ENCODE results near the gene SCLY. TPM values are rescaled to one million over a fixed set of nuclear protein-coding genes. Genes with fewer than 3 reads are reported as not detected.

Gene SCLY
- total and polyA plus RNA-seq, 2 of the 8 experiments (the other 6 are each of a cell fraction or from before 2014, with no cell fraction given): 79.0 to 79.5 TPM

DNA sequence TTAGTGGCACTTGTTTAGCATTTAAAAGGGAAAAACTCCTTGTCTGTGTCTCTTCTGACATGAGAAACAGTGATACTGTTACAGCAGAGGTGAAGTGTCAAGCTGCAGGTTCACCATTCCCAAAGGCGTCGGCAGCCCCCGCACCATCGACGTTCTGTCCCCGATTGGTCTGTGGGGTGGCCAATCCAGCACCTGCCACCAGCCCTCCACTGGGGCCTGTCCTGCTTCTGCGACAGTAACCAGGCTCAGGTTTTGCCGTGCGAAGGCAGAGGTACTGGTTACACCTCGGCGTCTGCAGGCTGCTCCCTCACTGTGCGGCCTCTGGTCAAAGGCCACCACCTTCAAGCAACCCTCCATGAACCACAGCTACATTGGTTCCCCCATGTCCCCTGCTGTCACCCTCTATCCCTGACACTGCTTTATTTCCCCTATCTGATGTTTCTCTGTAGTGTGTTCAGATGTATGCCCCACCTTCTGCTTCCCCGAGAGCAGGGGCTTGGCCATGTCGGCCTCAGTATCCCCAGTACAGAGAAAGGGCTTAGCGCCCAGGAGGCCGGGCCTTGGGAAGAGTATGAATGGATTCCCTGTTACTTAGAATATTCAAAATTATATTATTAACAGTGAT is 30.7 kb downstream of the SCLY start:
- ChIA-PET CTCF (ENCODE audit: partially characterized antibody) (interaction anchor here (0.6 to 1.0 kb wide), 2 partner anchors 68 to 136 kb away, joined by 3 to 4 read pairs; partner anchors contain the start of gene ERFE), POLR2A (ENCODE audit: partially characterized antibody) (interaction anchor here (1.2 to 4.3 kb wide), 6 partner anchors 8 to 30 kb away, joined by 3 to 17 read pairs (median 5); partner anchors contain the start of gene ESPNL)
- H2BK5ac ChIP-seq (ENCODE audit: low read depth, low read length): no peak overlapping the region
- H2BK12ac ChIP-seq (ENCODE audit: low read depth, low read length): no peak overlapping the region
- WGBS, 2 experiments (ENCODE audit: extremely low coverage in 1 of 2, insufficient coverage in 1 of 2, insufficient read length in 1 of 2, insufficient replicate concordance in 2 of 2, low coverage in 1 of 2, low lambda C conversion rate in 2 of 2, missing lambda C conversion rate in 1 of 2): 91% methylated on average over 16 of the region's 16 CpGs; no CpG with 5 or more reads in 1 of the 2 experiments
- no peak overlapping the region for H3K23ac ChIP-seq (ENCODE audit: insufficient read length)
- no peak overlapping the region for H3K14ac ChIP-seq (ENCODE audit: insufficient read length)
- H3K27ac ChIP-seq (ENCODE audit: low read depth, low read length): no peak overlapping the region
- no peak overlapping the region for H2BK15ac ChIP-seq (ENCODE audit: low read length)
- H3K4me1 ChIP-seq (replicated peaks in 1 of 4; ENCODE audit: control insufficient read depth in 3 of 4, insufficient read depth in 4 of 4, low read length in 3 of 4): peaks cover 0 to 5% (median 2%) of the 10 kb centered on the region in 4 experiments; a peak in 5 of 7 replicates
- H4K91ac ChIP-seq (replicated peaks; ENCODE audit: insufficient read length, low read length): no peak overlapping the region
- FAIRE-seq (no peak), DNase-seq (ENCODE audit: low read depth in 1 of 2, low spot score in 2 of 2) (peak in 1 of 2 experiments; percentile 41)
- 0 out of 2 replicates have a peak, but pooled peaks cover 2% of the 10 kb centered on the region for H3K79me1 ChIP-seq (ENCODE audit: low read depth, low read length)
- no peak overlapping the region for H3K4me2 ChIP-seq (ENCODE audit: insufficient read depth in 1 of 2, low read depth in 2 of 2, low read length in 2 of 2)
- H3K56ac ChIP-seq (replicated peaks; ENCODE audit: insufficient read length, low read depth, low read length): no peak overlapping the region
- no peaks in the 10 kb centered on the region for H3K9me3 ChIP-seq (ENCODE audit: insufficient read depth in 2 of 2, low read depth in 1 of 2, low read length in 1 of 2)
- H4K20me1 ChIP-seq (replicated peaks in 1 of 2; ENCODE audit: control insufficient read depth in 1 of 2, insufficient read depth in 2 of 2, low read length in 2 of 2): peaks cover 3 to 6% of the 10 kb centered on the region in 2 experiments
- peaks cover 0 to 34% (median 11%) of the 10 kb centered on the region in 4 experiments; a peak in 6 of 8 replicates for H3K36me3 ChIP-seq (ENCODE audit: control insufficient read depth in 2 of 4, insufficient read depth in 4 of 4, low read length in 3 of 4)
- H3K4ac ChIP-seq (replicated peaks; ENCODE audit: insufficient read length, low read depth, low read length): no peak overlapping the region
- H2BK120ac ChIP-seq (replicated peaks; ENCODE audit: low read depth, low read length): no peak overlapping the region
- H3K79me2 ChIP-seq (ENCODE audit: control insufficient read depth in 1 of 2, insufficient read depth in 2 of 2, low read length in 2 of 2): no peaks in the 10 kb centered on the region
- no peaks in the 10 kb centered on the region for H3K27me3 ChIP-seq (replicated peaks in 1 of 4; ENCODE audit: control insufficient read depth in 3 of 4, extremely low read depth in 1 of 4, insufficient read depth in 3 of 4, low read length in 3 of 4)
- no peak overlapping the region for H3K4me3 ChIP-seq (ENCODE audit: extremely low read depth in 1 of 4, insufficient read depth in 2 of 4, low read depth in 3 of 4, low read length in 4 of 4)
- no peak overlapping the region for H4K5ac ChIP-seq (ENCODE audit: insufficient read length, low read depth, low read length)
- no peak overlapping the region for H2AK5ac ChIP-seq (ENCODE audit: low read depth, low read length)
- no peak overlapping the region for H3K9ac ChIP-seq (replicated peaks in 1 of 4; ENCODE audit: extremely low read depth in 1 of 4, low read depth in 3 of 4, low read length in 3 of 4)
- no peak overlapping the region for H3K18ac ChIP-seq (ENCODE audit: extremely low read depth, low read length)
- H4K8ac ChIP-seq (ENCODE audit: extremely low read depth, insufficient read depth, low read length): no peak overlapping the region
- H3K23me2 ChIP-seq (ENCODE audit: low read depth, low read length): no peaks in the 10 kb centered on the region
- no peak overlapping the region for H2AFZ ChIP-seq (ENCODE audit: low read length)
- no peak overlapping the region for H2BK20ac ChIP-seq (ENCODE audit: low read length)
- TF ChIP-seq JUND (IDR thresholded peaks at IDR 0.05; ENCODE audit: low read length) (no peak), CHD2 (IDR thresholded peaks at IDR 0.05; ENCODE audit: low read length) (no peak), PHF8 (conservative IDR thresholded peaks at IDR 0.05; ENCODE audit: low read depth, low read length) (no peak), RFX5 (IDR thresholded peaks at IDR 0.05; ENCODE audit: borderline replicate concordance, low read depth, low read length) (no peak), BRCA1 (IDR thresholded peaks at IDR 0.05; ENCODE audit: low read depth, low read length) (no peak), SIX5 (IDR thresholded peaks at IDR 0.05; ENCODE audit: low read depth, low read length) (no peak), POU5F1 (IDR thresholded peaks at IDR 0.05; ENCODE audit: low read depth, low read length) (no peak), BCL11A (IDR thresholded peaks at IDR 0.05; ENCODE audit: low read depth in 2 of 2, low read length in 2 of 2) (no peak), MAFK (IDR thresholded peaks at IDR 0.05; ENCODE audit: low read depth, low read length) (no peak), POLR2A (IDR thresholded peaks at IDR 0.05; ENCODE audit: control extremely low read depth in 1 of 2, low read depth in 2 of 2, low read length in 2 of 2) (no peak), POLR2AphosphoS5 (IDR thresholded peaks at IDR 0.05; ENCODE audit: low read depth, low read length) (no peak; the same call in 1 of the 2 replicates), KDM4A (IDR thresholded peaks at IDR 0.05; ENCODE audit: low read depth, low read length, severe bottlenecking) (no peak), FOSL1 (IDR thresholded peaks at IDR 0.05; ENCODE audit: insufficient read depth, low read depth, low read length) (no peak), TBP (IDR thresholded peaks at IDR 0.05; ENCODE audit: low read depth, low read length) (no peak)
